Caco-2 (cell line): ENCODE measurements around the gene ZNF563. TPM values are rescaled to one million over a fixed set of nuclear protein-coding genes. Genes with fewer than 3 reads are reported as not detected.

Experiments used
- BruUV-seq: library from RNA; stranded (reverse); fragments of 400-500 nt; replicated peaks from 2 replicates; lab custom pipeline; 2021; lab: Mats Ljungman, UMichigan
- CTCF ChIA-PET: fragments of 300-600 bp; sonication (Branson Sonifier 250); formaldehyde crosslinking; loops from one replicate; lab custom pipeline; 2022; ENCODE audit warnings: antibody characterized with exemption; lab: Charles Lee
- POLR2A ChIA-PET: fragments of 300-600 bp; sonication (Branson Sonifier 250); formaldehyde crosslinking; loops from one replicate; lab custom pipeline; 2022; ENCODE audit warnings: antibody characterized with exemption; lab: Charles Lee
- DNase-seq, 2 experiments: peaks; one replicate each; pipeline versions ENCODE4 v3.0.0 to v3.0.0-alpha.2; 2020 to 2022
- H3K27me3 ChIP-seq: replicated peaks from 2 replicates; pipeline ENCODE4 v1.6.0; 2011; ENCODE audit warnings: low read length; ENCODE audit not compliant: control insufficient read depth, insufficient read depth
- H3K36me3 ChIP-seq: 2 replicates; pipeline ENCODE4 v1.5.1; 2011; ENCODE audit warnings: low read length; ENCODE audit not compliant: control insufficient read depth, insufficient read depth
- H3K4me1 ChIP-seq: fragments of 250-450 bp; sonication (Bioruptor Pico); 2 replicates; pipeline ENCODE4 v1.5.1; 2020; ENCODE audit warnings: mild to moderate bottlenecking
- H3K4me3 ChIP-seq: 2 replicates; pipeline ENCODE4 v1.5.1; 2011; ENCODE audit warnings: low read depth, mild to moderate bottlenecking, control low read depth, low read length
- H3K9me3 ChIP-seq: fragments of 250-450 bp; sonication (Bioruptor Pico); 2 replicates; pipeline ENCODE4 v1.5.1; 2020; ENCODE audit warnings: mild to moderate bottlenecking, moderate library complexity
- H3K27ac Mint-ChIP-seq: one replicate; pipeline ENCODE4 v1.8.0; 2022; ENCODE audit warnings: mixed read lengths; ENCODE audit not compliant: unreplicated experiment
- H3K27me3 Mint-ChIP-seq: one replicate; pipeline ENCODE4 v1.8.0; 2022; ENCODE audit warnings: mixed read lengths; ENCODE audit not compliant: insufficient read depth, unreplicated experiment
- H3K36me3 Mint-ChIP-seq: one replicate; pipeline ENCODE4 v1.8.0; 2022; ENCODE audit warnings: mild to moderate bottlenecking, mixed read lengths; ENCODE audit not compliant: insufficient read depth, unreplicated experiment
- H3K4me1 Mint-ChIP-seq: one replicate; pipeline ENCODE4 v1.8.0; 2022; ENCODE audit warnings: low read depth, mixed read lengths; ENCODE audit not compliant: unreplicated experiment
- H3K4me3 Mint-ChIP-seq: one replicate; pipeline ENCODE4 v1.8.0; 2022; ENCODE audit warnings: mild to moderate bottlenecking, moderate library complexity, mixed read lengths; ENCODE audit not compliant: unreplicated experiment
- H3K9me3 Mint-ChIP-seq: one replicate; pipeline ENCODE4 v1.8.0; 2022; ENCODE audit warnings: mixed read lengths; ENCODE audit not compliant: unreplicated experiment
- CTCF ChIP-seq, 2 experiments: fragments of 200-600 bp in 1 of 2; IDR thresholded peaks; 1 replicate in 1 of 2; 2 replicates in 1 of 2; pipeline versions ENCODE4 v1.5.1 to v1.8.0; 2011 to 2022; ENCODE audit warnings: antibody characterized with exemption in 1 of 2, control low read depth in 1 of 2, inconsistent platforms in 1 of 2, low read depth in 1 of 2, low read length in 1 of 2, mild to moderate bottlenecking in 1 of 2, moderate library complexity in 1 of 2; ENCODE audit not compliant: insufficient read depth in 1 of 2, severe bottlenecking in 1 of 2, unreplicated experiment in 1 of 2
- intact Hi-C: fragments of 100-400 bp; cut with micrococcal nuclease; formaldehyde crosslinking; loops from one replicate; pipeline ENCODE4 v1.10.0; 2022; ENCODE audit not compliant: unreplicated experiment
- total RNA-seq: library from RNA; stranded (reverse); gene quantifications from 2 replicates; pipeline ENCODE4 v1.2.3, GENCODE V29; 2022

The ZNF563 gene
- total RNA-seq, 1 experiment from 2014 or later: 3.0 TPM

- Mint-ChIP-seq H3K9me3 (peaks cover 43% of the 10 kb centered on the region), H3K27me3 (no peaks in the 10 kb centered on the region), H3K4me1 (no peaks in the 10 kb centered on the region), H3K27ac (no peak overlapping the region), H3K36me3 (peaks cover 11% of the 10 kb centered on the region), H3K4me3 (no peak overlapping the region)
- Histone ChIP-seq H3K36me3 (no peaks in the 10 kb centered on the region), H3K4me3 (no peak overlapping the region), H3K4me1 (no peaks in the 10 kb centered on the region), H3K27me3 (no peaks in the 10 kb centered on the region), H3K9me3 (peaks cover 18% of the 10 kb centered on the region)
- ChIA-PET POLR2A (no interaction called here), CTCF (no interaction called here)
- DNase-seq: no peak
- no TSS peak for BruUV-seq
- TF ChIP-seq CTCF (IDR thresholded peaks at IDR 0.05; ENCODE audit: insufficient read depth in 1 of 2, low read depth in 1 of 2, low read length in 1 of 2, severe bottlenecking in 1 of 2, unreplicated experiment in 1 of 2): no peak
- intact Hi-C loops: no loop called here
Measured at GRCh38 chr19:12350890-12351197, 17.4 kb upstream of the ZNF563 start.

- DNase-seq: no peak
- Histone ChIP-seq H3K36me3 (no peaks in the 10 kb centered on the region), H3K4me1 (no peaks in the 10 kb centered on the region), H3K4me3 (no peak overlapping the region), H3K27me3 (no peaks in the 10 kb centered on the region), H3K9me3 (peaks cover 18% of the 10 kb centered on the region)
- peaks cover 43% of the 10 kb centered on the region for H3K9me3 Mint-ChIP-seq
- H3K4me1 Mint-ChIP-seq: no peaks in the 10 kb centered on the region
- H3K27ac Mint-ChIP-seq: no peak overlapping the region
- POLR2A ChIA-PET: no interaction called here
- intact Hi-C loops: no loop called here
- H3K36me3 Mint-ChIP-seq: peaks cover 11% of the 10 kb centered on the region
- no TSS peak for BruUV-seq
- TF ChIP-seq CTCF (IDR thresholded peaks at IDR 0.05; ENCODE audit: insufficient read depth in 1 of 2, low read depth in 1 of 2, low read length in 1 of 2, severe bottlenecking in 1 of 2, unreplicated experiment in 1 of 2): no peak
- CTCF ChIA-PET: no interaction called here
- no peak overlapping the region for H3K4me3 Mint-ChIP-seq
- no peaks in the 10 kb centered on the region for H3K27me3 Mint-ChIP-seq
Measured at GRCh38 chr19:12350185-12350889, 16.9 kb upstream of the ZNF563 start.

GRCh38 chr19:12346896-12347295, 13.5 kb upstream of the ZNF563 start:
- intact Hi-C loops: loop anchor here (2.0 kb wide), 1 partner anchor 144 kb away; no protein-coding TSS in a partner anchor
- Mint-ChIP-seq H3K4me3 (no peak overlapping the region), H3K27me3 (no peaks in the 10 kb centered on the region), H3K9me3 (peaks cover 27% of the 10 kb centered on the region), H3K36me3 (peaks cover 11% of the 10 kb centered on the region), H3K4me1 (no peaks in the 10 kb centered on the region), H3K27ac (no peak overlapping the region)
- H3K36me3 ChIP-seq: no peaks in the 10 kb centered on the region
- BruUV-seq: no TSS peak
- CTCF ChIA-PET: no interaction called here
- no peaks in the 10 kb centered on the region for H3K4me1 ChIP-seq
- no peak for TF ChIP-seq CTCF (IDR thresholded peaks at IDR 0.05; ENCODE audit: insufficient read depth in 1 of 2, low read depth in 1 of 2, low read length in 1 of 2, severe bottlenecking in 1 of 2, unreplicated experiment in 1 of 2)
- no peak overlapping the region for H3K4me3 ChIP-seq
- no peak for DNase-seq
- POLR2A ChIA-PET: no interaction called here
- H3K9me3 ChIP-seq: peaks cover 26% of the 10 kb centered on the region
- no peaks in the 10 kb centered on the region for H3K27me3 ChIP-seq
